Neural cell (in vitro differentiated cells): ENCODE results near the gene RAPGEF2.

Source experiments
- EP300 ChIP-seq: fragments of 450-650 bp; conservative IDR thresholded peaks from 2 replicates; pipeline ENCODE4 v1.6.1; 2014; ENCODE audit warnings: antibody characterized with exemption, mild to moderate bottlenecking, moderate library complexity; ENCODE audit not compliant: poor library complexity, severe bottlenecking
- EZH2 ChIP-seq: fragments of 200-600, 300-800 bp; shearing (Covaris generic), sonication (generic); IDR thresholded peaks from 2 replicates; pipeline ENCODE4 v1.6.1; 2014; ENCODE audit warnings: antibody characterized with exemption, low read length, borderline replicate concordance, mild to moderate bottlenecking; ENCODE audit not compliant: insufficient read depth, poor library complexity, severe bottlenecking
- MXI1 ChIP-seq: fragments of 450-650 bp; conservative IDR thresholded peaks from 2 replicates; pipeline ENCODE4 v1.6.1; 2014; ENCODE audit warnings: antibody characterized with exemption, mild to moderate bottlenecking; ENCODE audit not compliant: poor library complexity, severe bottlenecking
- POLR2AphosphoS5 ChIP-seq: IDR thresholded peaks from 2 replicates; pipeline ENCODE4 v1.6.1; 2012
- SMC3 ChIP-seq: fragments of 450-650 bp; conservative IDR thresholded peaks from 2 replicates; pipeline ENCODE4 v1.6.1; 2014; ENCODE audit warnings: antibody characterized with exemption, mild to moderate bottlenecking, moderate library complexity; ENCODE audit not compliant: poor library complexity
- TAF1 ChIP-seq: IDR thresholded peaks from 2 replicates; pipeline ENCODE4 v1.6.1; 2012; ENCODE audit warnings: low read depth
- TF ChIP-seq, protein P1 (sequence below): fragments of 450-650 bp; IDR thresholded peaks from 2 replicates; pipeline ENCODE4 v1.5.1; 2014; ENCODE audit warnings: antibody characterized with exemption, mild to moderate bottlenecking, moderate library complexity; ENCODE audit not compliant: poor library complexity, severe bottlenecking

DNA sequence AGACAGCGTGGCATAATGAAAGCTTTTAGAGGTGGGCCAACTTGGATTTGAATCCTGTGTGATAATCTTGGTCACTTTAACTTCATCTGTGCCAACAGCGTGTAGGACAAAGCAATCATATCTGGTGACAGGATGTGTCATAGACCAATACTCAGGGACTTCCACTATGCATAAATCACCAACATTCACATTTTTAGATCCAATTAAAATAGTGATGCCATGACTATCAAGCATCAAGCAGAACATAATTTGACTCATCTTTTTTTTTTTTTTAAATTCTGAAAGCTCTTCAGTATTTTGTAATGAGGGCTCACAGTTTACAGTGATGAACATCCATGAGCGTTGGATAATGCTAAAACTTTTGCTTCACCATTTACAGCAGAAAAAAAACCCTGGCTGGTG lies 27.3 kb upstream of the RAPGEF2 start:
- TF ChIP-seq, protein P1, sequence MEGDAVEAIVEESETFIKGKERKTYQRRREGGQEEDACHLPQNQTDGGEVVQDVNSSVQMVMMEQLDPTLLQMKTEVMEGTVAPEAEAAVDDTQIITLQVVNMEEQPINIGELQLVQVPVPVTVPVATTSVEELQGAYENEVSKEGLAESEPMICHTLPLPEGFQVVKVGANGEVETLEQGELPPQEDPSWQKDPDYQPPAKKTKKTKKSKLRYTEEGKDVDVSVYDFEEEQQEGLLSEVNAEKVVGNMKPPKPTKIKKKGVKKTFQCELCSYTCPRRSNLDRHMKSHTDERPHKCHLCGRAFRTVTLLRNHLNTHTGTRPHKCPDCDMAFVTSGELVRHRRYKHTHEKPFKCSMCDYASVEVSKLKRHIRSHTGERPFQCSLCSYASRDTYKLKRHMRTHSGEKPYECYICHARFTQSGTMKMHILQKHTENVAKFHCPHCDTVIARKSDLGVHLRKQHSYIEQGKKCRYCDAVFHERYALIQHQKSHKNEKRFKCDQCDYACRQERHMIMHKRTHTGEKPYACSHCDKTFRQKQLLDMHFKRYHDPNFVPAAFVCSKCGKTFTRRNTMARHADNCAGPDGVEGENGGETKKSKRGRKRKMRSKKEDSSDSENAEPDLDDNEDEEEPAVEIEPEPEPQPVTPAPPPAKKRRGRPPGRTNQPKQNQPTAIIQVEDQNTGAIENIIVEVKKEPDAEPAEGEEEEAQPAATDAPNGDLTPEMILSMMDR: no peak
- no peak for TF ChIP-seq TAF1
- TF ChIP-seq SMC3: no peak
- no peak for TF ChIP-seq EP300
- TF ChIP-seq EZH2: no peak
- no peak for TF ChIP-seq MXI1
- TF ChIP-seq POLR2AphosphoS5: no peak
